GM23338 (cell line): ENCODE measurements around the gene ELOVL2. TPM values are rescaled to one million over a fixed set of nuclear protein-coding genes. Genes with fewer than 3 reads are reported as not detected.
A peak's percentile ranks its signal among the peaks of the same experiment; 100 is the strongest.

ENCODE experiments used
- ATAC-seq: fragments of 200-7000 bp; cut with Tn5 transposase; 3 replicates; pipeline ENCODE4 v1.9.1; 2020
- DNase-seq: peaks from one replicate; pipeline ENCODE4 v3.0.0-alpha.2; 2015; ENCODE audit warnings: low spot score
- H2AFZ ChIP-seq: fragments of 200-600 bp; sonication (generic); 2 replicates; pipeline ENCODE4 v1.8.0; 2016; ENCODE audit warnings: antibody characterized with exemption, mild to moderate bottlenecking, moderate library complexity
- H3F3A ChIP-seq: fragments of 200-600 bp; sonication (generic); replicated peaks from 2 replicates; pipeline ENCODE4 v1.8.0; 2017; ENCODE audit warnings: antibody characterized with exemption, mixed run types, low read depth
- H3K27ac ChIP-seq: fragments of 200-600 bp; sonication (generic); 2 replicates; pipeline ENCODE4 v1.6.1; 2016; ENCODE audit warnings: low read depth
- H3K27me3 ChIP-seq: fragments of 200-600 bp; sonication (generic); 2 replicates; pipeline ENCODE4 v1.8.0; 2016; ENCODE audit warnings: mild to moderate bottlenecking, mixed run types, moderate library complexity; ENCODE audit not compliant: insufficient read depth
- H3K36me3 ChIP-seq: fragments of 200-600 bp; sonication (generic); 2 replicates; pipeline ENCODE4 v1.8.0; 2016; ENCODE audit warnings: mild to moderate bottlenecking; ENCODE audit not compliant: insufficient read depth
- H3K4me1 ChIP-seq: fragments of 200-600 bp; sonication (generic); 2 replicates; pipeline ENCODE4 v1.8.0; 2016; ENCODE audit warnings: mild to moderate bottlenecking, moderate library complexity; ENCODE audit not compliant: insufficient read depth
- H3K4me2 ChIP-seq: fragments of 200-600 bp; sonication (generic); 2 replicates; pipeline ENCODE4 v1.7.1; 2017; ENCODE audit warnings: mixed run types
- H3K4me3 ChIP-seq: fragments of 200-600 bp; sonication (generic); 2 replicates; pipeline ENCODE4 v1.6.1; 2016; ENCODE audit warnings: mixed run types
- H3K79me2 ChIP-seq: fragments of 200-600 bp; sonication (generic); replicated peaks from 2 replicates; pipeline ENCODE4 v1.8.0; 2017; ENCODE audit warnings: mild to moderate bottlenecking; ENCODE audit not compliant: insufficient read depth
- H3K9me2 ChIP-seq: fragments of 200-600 bp; sonication (generic); 2 replicates; pipeline ENCODE4 v1.8.0; 2017; ENCODE audit not compliant: insufficient read depth
- H4K20me1 ChIP-seq: fragments of 200-600 bp; sonication (generic); replicated peaks from 2 replicates; pipeline ENCODE4 v1.8.0; 2017; ENCODE audit warnings: mild to moderate bottlenecking; ENCODE audit not compliant: insufficient read depth
- H3K27ac Mint-ChIP-seq: 2 replicates; pipeline ENCODE4 v1.8.0; 2020; ENCODE audit warnings: inconsistent platforms, mild to moderate bottlenecking, moderate library complexity, mixed read lengths
- H3K27me3 Mint-ChIP-seq: 3 replicates; pipeline ENCODE4 v1.8.0; 2022; ENCODE audit warnings: low read depth, mild to moderate bottlenecking, moderate library complexity, mixed read lengths, inconsistent platforms; ENCODE audit not compliant: insufficient read depth, poor library complexity
- H3K36me3 Mint-ChIP-seq: 3 replicates; pipeline ENCODE4 v1.8.0; 2021; ENCODE audit warnings: low read depth, mild to moderate bottlenecking, inconsistent platforms, moderate library complexity, mixed read lengths
- H3K4me1 Mint-ChIP-seq: 3 replicates; pipeline ENCODE4 v1.8.0; 2020; ENCODE audit warnings: mild to moderate bottlenecking, inconsistent platforms, mixed read lengths
- H3K4me3 Mint-ChIP-seq: 3 replicates; pipeline ENCODE4 v1.8.0; 2021; ENCODE audit warnings: moderate library complexity, mild to moderate bottlenecking, inconsistent platforms, mixed read lengths
- H3K9me3 Mint-ChIP-seq: 3 replicates; pipeline ENCODE4 v1.8.0; 2020; ENCODE audit warnings: moderate library complexity, mild to moderate bottlenecking, inconsistent platforms, mixed read lengths
- CREB1 ChIP-seq: fragments of 250-450 bp; sonication (Bioruptor Pico); IDR thresholded peaks from 2 replicates; pipeline ENCODE4 v1.5.0; 2020; ENCODE audit warnings: low read depth, mild to moderate bottlenecking, moderate library complexity
- CTCF ChIP-seq, 2 experiments: fragments of 200-600 bp in 1 of 2; sonication (generic) in 1 of 2; conservative IDR thresholded peaks; 2 replicates each; pipeline versions ENCODE4 v1.5.1 to v1.6.1; 2016 to 2017; ENCODE audit warnings: antibody characterized with exemption in 2 of 2, low read depth in 2 of 2, mild to moderate bottlenecking in 2 of 2, moderate library complexity in 1 of 2
- EZH2 ChIP-seq: fragments of 200-600 bp; sonication (generic); IDR thresholded peaks from one replicate; pipeline ENCODE4 v1.8.0; 2017; ENCODE audit warnings: antibody characterized with exemption, mild to moderate bottlenecking, low read depth; ENCODE audit not compliant: unreplicated experiment
- JUNB ChIP-seq: IDR thresholded peaks from one replicate; pipeline ENCODE4 v1.6.1; 2016; ENCODE audit warnings: antibody characterized with exemption; ENCODE audit not compliant: unreplicated experiment
- POLR2AphosphoS5 ChIP-seq: IDR thresholded peaks from 2 replicates; pipeline ENCODE4 v1.6.1; 2016; ENCODE audit warnings: antibody characterized with exemption, low read depth
- STAT1 ChIP-seq: IDR thresholded peaks from one replicate; pipeline ENCODE4 v1.6.1; 2016; ENCODE audit warnings: antibody characterized with exemption; ENCODE audit not compliant: unreplicated experiment
- ZNF331 ChIP-seq: fragments of 250-450 bp; sonication (Bioruptor Pico); IDR thresholded peaks from 2 replicates; pipeline ENCODE4 v1.5.0; 2020; ENCODE audit warnings: low read depth, mild to moderate bottlenecking, moderate library complexity
- ZNF462 ChIP-seq: fragments of 250-450 bp; sonication (Bioruptor Pico); IDR thresholded peaks from 2 replicates; pipeline ENCODE4 v1.5.0; 2020; ENCODE audit warnings: mild to moderate bottlenecking, moderate library complexity
- polyA plus RNA-seq: library from polyadenylated mRNA; unstranded; fragments of >200 nt; fragmentation: Nextera tagmentation; extraction: Ambion mirVana; gene quantifications from 2 replicates; pipeline ENCODE4 v1.2.1, GENCODE V29; 2016
- total RNA-seq: library from RNA; depleted of rRNA; stranded (reverse); fragments of >200 nt; shearing (Covaris generic); gene quantifications from 2 replicates; pipeline ENCODE4 v1.2.3, GENCODE V29; 2014

ELOVL2 gene
- total and polyA plus RNA-seq, 2 experiments from 2014 or later = 1.2 to 1.6 TPM

- Mint-ChIP-seq H3K9me3 (no peaks in the 10 kb centered on the region), H3K36me3 (no peaks in the 10 kb centered on the region), H3K4me1 (peaks cover 26% of the 10 kb centered on the region), H3K27me3 (peaks cover 8% of the 10 kb centered on the region), H3K4me3 (no peak overlapping the region), H3K27ac (no peak overlapping the region)
- peaks cover 14% of the 10 kb centered on the region; the same call in 1 of the 2 replicates for H3K4me1 ChIP-seq
- no peak for TF ChIP-seq STAT1
- TF ChIP-seq JUNB = no peak
- no peak for TF ChIP-seq ZNF331 (CRISPR knock-in tag)
- peak; percentile 70; the same call in 1 of the 2 replicates for TF ChIP-seq ZNF462 (CRISPR knock-in tag)
- TF ChIP-seq EZH2 = no peak
- no peak for TF ChIP-seq POLR2AphosphoS5
- peak in 1 of 2 experiments; percentile 30; a peak in 2 of 4 replicates for TF ChIP-seq CTCF (conservative IDR thresholded peaks at IDR 0.05; ENCODE audit: low read depth in 2 of 2)
- no peak for TF ChIP-seq CREB1 (CRISPR knock-in tag)
- no peak overlapping the region for H3K4me3 ChIP-seq
- no peaks in the 10 kb centered on the region for H3K9me2 ChIP-seq
- H3F3A ChIP-seq = no peaks in the 10 kb centered on the region
- H2AFZ ChIP-seq = no peak overlapping the region
- no peaks in the 10 kb centered on the region for H3K27me3 ChIP-seq
- no peak overlapping the region for H3K27ac ChIP-seq
- H3K36me3 ChIP-seq = no peaks in the 10 kb centered on the region
- ATAC-seq = peak; percentile 92
- DNase-seq = peak; percentile 72
- no peaks in the 10 kb centered on the region for H4K20me1 ChIP-seq
- no peaks in the 10 kb centered on the region for H3K79me2 ChIP-seq
- H3K4me2 ChIP-seq = no peak overlapping the region
Measured at GRCh38 chr6:11011787-11012234, 32.3 kb downstream of the ELOVL2 start.
